Neutrophil (primary cell): ENCODE results near the gene POLDIP2.

Experiments
- H3K27ac ChIP-seq: fragments of 200-600 bp; sonication (generic); 2 replicates; pipeline ENCODE4 v1.5.1; 2016; ENCODE audit warnings: mild to moderate bottlenecking, moderate library complexity
- H3K27me3 ChIP-seq: fragments of 200-600 bp; sonication (generic); 2 replicates; pipeline ENCODE4 v1.6.0; 2016; ENCODE audit warnings: mild to moderate bottlenecking
- H3K36me3 ChIP-seq: fragments of 200-600 bp; sonication (generic); 2 replicates; pipeline ENCODE4 v1.5.1; 2017
- H3K4me1 ChIP-seq, 2 experiments: fragments of 200-600 bp in 1 of 2; sonication (generic) in 1 of 2; 1 replicate in 1 of 2; 2 replicates in 1 of 2; pipeline versions ENCODE4 v1.5.1 to v1.6.1; 2013 to 2016; ENCODE audit warnings: low read depth in 1 of 2, low read length in 1 of 2, mild to moderate bottlenecking in 1 of 2, moderate library complexity in 1 of 2; ENCODE audit not compliant: control insufficient read depth in 1 of 2, insufficient read depth in 1 of 2
- H3K4me3 ChIP-seq, 2 experiments: fragments of 200-600 bp in 1 of 2; sonication (generic) in 1 of 2; 1 replicate in 1 of 2; 2 replicates in 1 of 2; pipeline ENCODE4 v1.5.1; 2013 to 2016; ENCODE audit warnings: low read depth in 1 of 2, low read length in 1 of 2, mild to moderate bottlenecking in 1 of 2, moderate library complexity in 1 of 2
- H3K9me3 ChIP-seq: fragments of 200-600 bp; sonication (generic); 2 replicates; pipeline ENCODE4 v1.5.1; 2016
- TF ChIP-seq, protein P1 (sequence below): fragments of 200-600 bp; sonication (generic); IDR thresholded peaks from 2 replicates; pipeline ENCODE4 v1.5.1; 2016; ENCODE audit warnings: antibody characterized with exemption

Gene POLDIP2

DNA sequence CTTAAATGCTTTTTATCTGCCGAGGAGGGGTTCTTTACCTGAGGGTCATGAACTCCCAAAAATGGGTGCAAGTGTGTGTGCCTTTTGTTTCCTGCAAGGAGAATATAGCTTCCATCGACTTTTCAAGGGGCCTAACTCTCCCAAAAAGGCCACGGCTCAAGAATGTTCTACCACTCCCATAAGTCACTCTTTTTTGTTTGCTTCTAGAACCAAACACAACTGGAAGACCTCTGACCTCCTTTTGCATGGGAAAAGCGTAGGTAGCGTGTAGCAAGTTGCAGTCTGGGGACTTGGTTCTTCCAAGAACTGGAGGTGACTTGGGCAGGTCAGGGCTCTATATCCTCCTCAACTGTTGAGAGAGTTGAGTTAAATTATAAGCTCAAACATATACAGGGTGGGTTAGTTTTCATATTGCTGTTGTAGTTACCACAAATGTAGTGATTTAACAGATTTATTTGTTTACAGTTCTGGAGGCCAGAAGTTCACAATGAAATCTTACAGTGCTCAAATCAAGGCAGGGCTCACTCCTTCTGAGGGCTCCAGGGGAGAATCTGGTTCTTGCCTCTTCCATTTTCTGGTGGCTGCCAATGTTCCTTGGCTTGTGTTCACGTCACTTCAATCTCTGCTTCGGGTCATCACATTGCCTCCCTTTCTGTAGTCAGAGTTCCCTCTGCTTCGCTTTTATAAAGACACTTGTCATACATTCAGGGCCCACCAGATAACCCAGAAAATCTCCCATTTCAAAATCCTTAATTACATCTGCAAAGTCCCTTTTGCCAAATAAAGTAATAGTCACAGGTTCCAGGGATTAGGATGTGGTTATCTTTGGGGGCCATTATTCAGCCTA is 36.9 kb downstream of the POLDIP2 start:
- H3K4me3 ChIP-seq: peak overlapping the region in 1 of 2 experiments; percentile 76
- TF ChIP-seq, protein P1, sequence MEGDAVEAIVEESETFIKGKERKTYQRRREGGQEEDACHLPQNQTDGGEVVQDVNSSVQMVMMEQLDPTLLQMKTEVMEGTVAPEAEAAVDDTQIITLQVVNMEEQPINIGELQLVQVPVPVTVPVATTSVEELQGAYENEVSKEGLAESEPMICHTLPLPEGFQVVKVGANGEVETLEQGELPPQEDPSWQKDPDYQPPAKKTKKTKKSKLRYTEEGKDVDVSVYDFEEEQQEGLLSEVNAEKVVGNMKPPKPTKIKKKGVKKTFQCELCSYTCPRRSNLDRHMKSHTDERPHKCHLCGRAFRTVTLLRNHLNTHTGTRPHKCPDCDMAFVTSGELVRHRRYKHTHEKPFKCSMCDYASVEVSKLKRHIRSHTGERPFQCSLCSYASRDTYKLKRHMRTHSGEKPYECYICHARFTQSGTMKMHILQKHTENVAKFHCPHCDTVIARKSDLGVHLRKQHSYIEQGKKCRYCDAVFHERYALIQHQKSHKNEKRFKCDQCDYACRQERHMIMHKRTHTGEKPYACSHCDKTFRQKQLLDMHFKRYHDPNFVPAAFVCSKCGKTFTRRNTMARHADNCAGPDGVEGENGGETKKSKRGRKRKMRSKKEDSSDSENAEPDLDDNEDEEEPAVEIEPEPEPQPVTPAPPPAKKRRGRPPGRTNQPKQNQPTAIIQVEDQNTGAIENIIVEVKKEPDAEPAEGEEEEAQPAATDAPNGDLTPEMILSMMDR: no peak
- H3K27ac ChIP-seq: no peak overlapping the region
- H3K9me3 ChIP-seq: no peaks in the 10 kb centered on the region
- H3K36me3 ChIP-seq: no peaks in the 10 kb centered on the region
- H3K4me1 ChIP-seq: peaks cover 17 to 23% of the 10 kb centered on the region in 2 experiments
- peaks cover 22% of the 10 kb centered on the region for H3K27me3 ChIP-seq

DNA sequence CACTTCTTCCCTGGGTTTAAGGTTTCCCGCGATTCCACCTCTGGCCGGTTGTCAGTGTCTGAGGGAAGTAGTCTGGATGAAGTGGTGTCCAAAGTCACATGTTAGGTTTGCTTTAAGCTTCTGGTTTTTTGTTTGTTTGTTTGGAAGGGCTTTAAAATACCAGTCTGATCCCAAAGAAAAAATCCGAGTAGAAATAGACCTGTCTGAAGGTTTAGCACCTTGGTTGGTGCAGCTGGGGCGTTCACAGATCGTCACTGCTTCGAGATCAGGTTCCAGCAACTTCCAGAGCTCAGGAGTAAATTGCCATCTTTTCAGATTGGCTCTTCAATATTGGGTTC is 37.8 kb downstream of the POLDIP2 start:
- Histone ChIP-seq H3K4me1 (peaks cover 17 to 22% of the 10 kb centered on the region in 2 experiments), H3K9me3 (no peaks in the 10 kb centered on the region), H3K27me3 (peaks cover 25% of the 10 kb centered on the region), H3K36me3 (no peaks in the 10 kb centered on the region), H3K4me3 (peak overlapping the region; percentile 71 to 76), H3K27ac (no peak overlapping the region)
- TF ChIP-seq, protein P1: no peak

DNA sequence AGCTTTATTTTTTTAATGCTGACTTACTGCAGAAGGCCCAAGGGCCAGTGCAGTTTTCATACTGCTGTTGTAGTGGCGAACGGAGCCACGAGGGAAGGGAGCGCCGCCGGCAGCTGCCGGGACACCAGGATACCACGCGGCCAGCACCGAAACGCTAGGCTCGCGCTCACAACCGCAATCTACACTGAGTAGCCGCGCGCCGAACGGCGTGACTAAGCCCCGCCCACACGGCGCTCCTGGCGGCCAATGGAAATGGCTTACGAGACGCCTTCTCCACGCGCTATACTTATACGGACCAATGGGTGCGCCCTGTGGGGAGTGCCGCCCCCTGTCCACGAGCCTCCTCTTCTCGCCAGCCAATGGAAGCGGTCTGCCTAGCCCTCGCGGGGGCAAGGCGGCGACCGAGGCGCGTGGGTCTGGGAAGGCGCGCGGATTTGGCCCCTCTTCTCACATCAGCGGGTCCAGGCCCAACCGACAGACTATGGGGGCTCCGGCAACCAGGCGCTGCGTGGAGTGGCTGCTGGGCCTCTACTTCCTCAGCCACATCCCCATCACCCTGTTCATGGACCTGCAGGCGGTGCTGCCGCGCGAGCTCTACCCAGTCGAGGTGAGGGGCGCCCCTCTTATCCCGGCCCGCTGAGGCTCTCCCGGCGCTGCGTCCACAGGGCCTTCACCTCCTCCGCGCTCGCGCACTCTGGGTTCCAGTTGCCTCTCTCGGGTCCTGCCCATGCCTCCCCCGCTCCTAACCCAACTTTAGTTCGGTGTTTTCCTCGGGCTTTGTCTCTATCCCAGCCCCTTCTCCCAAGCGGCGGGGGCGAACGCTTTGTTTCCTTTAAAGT is 38.3 kb downstream of the POLDIP2 start, which contains the start of gene TMEM97:
Gene TMEM97, plus strand, starts transcription at position 442 of the 839 bp plus-strand sequence. Its CDS starts 40 bp downstream, at position 482.
- Histone ChIP-seq H3K4me1 (peaks cover 17 to 21% of the 10 kb centered on the region in 2 experiments), H3K36me3 (no peaks in the 10 kb centered on the region), H3K27ac (peak within 1 kb of the TSS; percentile 3), H3K27me3 (peaks cover 31% of the 10 kb centered on the region), H3K9me3 (no peaks in the 10 kb centered on the region), H3K4me3 (peak within 1 kb of the TSS; percentile 71 to 76)
- TF ChIP-seq, protein P1: peak; percentile 34

DNA sequence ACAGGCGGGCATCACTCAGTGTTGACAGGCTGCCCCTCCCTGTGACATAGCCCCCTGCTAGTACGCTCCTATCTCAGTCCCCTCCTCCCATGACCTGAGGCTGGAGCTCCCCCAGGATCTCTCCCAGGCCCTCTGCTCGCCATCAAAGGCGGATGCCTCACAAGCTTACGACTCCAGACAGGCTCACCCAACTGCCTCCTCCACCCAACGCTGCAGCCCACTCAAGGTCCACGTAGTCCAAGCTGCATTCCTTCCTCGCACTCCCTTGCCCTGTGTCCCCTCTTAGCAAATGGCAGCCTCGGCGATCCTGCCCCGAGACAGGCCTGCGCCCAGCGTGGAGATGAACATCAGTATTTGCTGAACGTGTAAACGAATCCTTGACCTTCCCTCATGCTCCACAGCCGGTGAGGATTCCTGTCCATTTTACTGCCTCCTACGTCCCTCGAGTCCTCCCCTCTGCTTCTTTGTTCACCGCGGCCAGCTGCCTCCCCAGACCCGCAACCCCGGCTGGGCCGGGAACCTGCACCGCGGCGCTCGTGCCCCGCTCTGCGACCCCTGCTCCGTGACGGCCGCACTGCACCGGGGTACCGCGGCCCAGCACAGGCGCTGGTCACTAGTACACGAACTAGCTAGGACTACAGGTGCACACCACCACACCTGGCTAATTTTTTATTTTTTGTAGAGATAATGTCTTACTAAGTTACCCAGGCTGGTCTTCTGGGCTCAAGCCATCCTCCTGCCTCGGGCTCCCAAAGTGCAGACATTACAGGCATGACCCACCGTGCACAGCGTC is 39.2 kb downstream of the POLDIP2 start:
- Histone ChIP-seq H3K27me3 (peaks cover 39% of the 10 kb centered on the region), H3K9me3 (no peaks in the 10 kb centered on the region), H3K4me3 (peak overlapping the region; percentile 71 to 76), H3K4me1 (peaks cover 17 to 21% of the 10 kb centered on the region in 2 experiments), H3K36me3 (no peaks in the 10 kb centered on the region), H3K27ac (peak overlapping the region; percentile 3)
- TF ChIP-seq, protein P1: no peak
